ENCODE measurements around the gene PHF24.

DNA sequence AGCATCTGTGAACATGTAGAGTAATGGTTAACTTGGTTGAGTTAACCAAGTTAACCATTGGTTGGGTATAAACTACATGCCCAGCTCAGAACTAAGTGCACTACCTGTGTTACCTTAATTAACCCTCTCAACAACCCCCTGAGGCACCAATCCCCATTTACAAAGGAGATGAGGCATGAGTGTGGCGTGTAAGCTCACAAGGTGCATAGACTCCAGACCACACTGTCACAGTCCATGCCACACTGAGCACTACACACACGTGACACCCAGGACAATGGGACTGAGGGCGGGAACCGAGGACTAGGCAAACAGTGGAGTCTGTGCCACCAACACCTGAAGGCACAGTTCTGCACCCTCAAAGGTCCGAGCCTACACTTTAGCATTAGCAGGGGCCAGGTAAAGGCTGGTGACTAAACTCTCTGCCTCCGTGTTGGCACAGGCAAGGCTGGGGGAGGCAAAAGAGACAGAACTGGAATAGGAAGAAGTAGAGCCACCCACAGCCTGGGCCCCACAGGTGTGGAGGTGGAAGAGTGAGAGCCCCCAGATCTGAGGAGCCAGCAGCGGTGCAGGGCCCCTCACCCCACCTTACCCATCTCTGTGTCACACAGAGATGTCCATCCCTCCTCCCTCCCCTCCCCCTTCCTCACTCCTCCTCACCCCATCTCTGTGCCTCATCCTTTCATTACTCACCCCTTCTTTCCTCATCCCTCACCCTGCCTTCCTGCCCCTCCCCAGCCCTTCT is 29.2 kb downstream of the PHF24 start:
- TF ChIP-seq, protein P1, sequence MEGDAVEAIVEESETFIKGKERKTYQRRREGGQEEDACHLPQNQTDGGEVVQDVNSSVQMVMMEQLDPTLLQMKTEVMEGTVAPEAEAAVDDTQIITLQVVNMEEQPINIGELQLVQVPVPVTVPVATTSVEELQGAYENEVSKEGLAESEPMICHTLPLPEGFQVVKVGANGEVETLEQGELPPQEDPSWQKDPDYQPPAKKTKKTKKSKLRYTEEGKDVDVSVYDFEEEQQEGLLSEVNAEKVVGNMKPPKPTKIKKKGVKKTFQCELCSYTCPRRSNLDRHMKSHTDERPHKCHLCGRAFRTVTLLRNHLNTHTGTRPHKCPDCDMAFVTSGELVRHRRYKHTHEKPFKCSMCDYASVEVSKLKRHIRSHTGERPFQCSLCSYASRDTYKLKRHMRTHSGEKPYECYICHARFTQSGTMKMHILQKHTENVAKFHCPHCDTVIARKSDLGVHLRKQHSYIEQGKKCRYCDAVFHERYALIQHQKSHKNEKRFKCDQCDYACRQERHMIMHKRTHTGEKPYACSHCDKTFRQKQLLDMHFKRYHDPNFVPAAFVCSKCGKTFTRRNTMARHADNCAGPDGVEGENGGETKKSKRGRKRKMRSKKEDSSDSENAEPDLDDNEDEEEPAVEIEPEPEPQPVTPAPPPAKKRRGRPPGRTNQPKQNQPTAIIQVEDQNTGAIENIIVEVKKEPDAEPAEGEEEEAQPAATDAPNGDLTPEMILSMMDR (conservative IDR thresholded peaks at IDR 0.05; ENCODE audit: low read length): no peak
- no peak for TF ChIP-seq EZH2phosphoT487 (IDR thresholded peaks at IDR 0.05; ENCODE audit: borderline replicate concordance)
